Measurements from ENCODE around the gene RGS11.
"Not testable (repeated sequence)": the region's sequence is repeated elsewhere in the genome, so short reads cannot be mapped to it uniquely, and the experiment has no call there.

RGS11 gene

DNA sequence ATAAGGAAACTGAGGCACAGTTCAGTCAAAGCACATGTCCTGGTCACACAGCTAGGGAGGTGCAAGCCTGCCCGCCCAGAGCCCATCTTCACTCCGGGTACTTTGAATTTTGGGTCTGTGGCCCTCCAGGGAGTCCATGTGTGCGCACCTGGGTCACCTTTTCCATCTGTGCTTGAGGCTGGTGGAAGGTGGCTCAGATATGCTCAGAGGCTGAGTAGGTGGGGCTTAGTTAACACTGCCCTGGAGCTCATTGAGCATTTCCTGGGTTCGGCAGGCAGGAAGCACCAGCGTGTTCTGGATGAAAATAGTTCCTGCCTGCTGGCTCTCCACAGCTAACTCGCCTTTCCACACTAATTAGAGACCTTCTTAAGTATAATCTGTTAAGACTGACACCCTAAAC is 21.9 kb downstream of the RGS11 start:
- DNase-seq (ENCODE audit: insufficient read length, low spot score) = no peak
- TF ChIP-seq POLR2A (IDR thresholded peaks at IDR 0.05; ENCODE audit: low read depth, low read length) = no peak
- no peak for FAIRE-seq

DNA sequence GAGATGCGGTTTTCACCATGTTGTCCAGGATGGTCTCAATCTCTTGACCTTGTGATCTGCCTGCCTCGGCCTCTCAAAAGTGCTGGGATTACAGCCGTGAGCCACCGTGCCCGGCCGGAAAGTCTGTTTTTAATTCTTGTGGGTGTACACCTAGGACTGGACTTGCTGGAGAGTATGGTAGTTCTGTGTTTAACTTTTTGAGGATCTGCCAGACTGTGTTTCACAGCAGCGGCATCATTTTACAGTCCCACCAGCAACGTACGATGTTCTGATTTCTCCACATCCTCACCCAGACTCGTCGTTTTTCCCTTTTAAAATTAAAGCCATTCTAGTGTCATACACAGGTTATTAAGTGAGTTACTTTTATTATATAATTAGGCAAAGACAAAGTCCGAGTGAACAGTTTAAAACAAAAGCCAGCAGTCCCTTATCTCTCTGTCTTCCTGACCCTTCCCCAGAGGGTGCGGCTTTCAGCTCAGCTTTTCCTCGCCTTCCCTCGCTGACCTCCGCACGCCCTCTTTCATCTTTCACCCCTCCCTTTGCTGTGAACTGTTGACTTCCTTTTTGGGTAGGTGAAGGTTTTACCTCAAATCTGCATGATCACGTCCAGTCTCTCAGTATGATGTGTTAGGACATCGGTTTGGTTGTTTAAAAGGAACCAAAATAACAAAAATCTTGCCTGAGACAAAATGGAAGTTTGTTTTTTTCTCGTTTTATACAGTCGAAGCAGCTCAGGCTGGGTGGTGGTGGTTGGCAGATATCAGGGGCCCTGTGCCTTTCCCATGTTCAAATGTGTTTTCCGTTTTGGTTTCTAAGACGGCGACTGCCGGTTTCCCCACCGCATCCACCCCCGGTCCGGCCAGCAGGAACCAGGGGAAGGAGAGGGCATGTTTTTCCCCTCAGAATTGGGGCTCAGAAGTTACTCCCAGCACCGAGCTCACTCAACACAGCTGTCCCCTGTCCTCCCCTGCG is 23.1 kb downstream of the RGS11 start:
- DNase-seq (ENCODE audit: insufficient read length, low spot score) = no peak
- no peak for TF ChIP-seq POLR2A (IDR thresholded peaks at IDR 0.05; ENCODE audit: low read depth, low read length)
- no peak for FAIRE-seq

GRCh38 chr16:249431-249830 is 26.3 kb downstream of the RGS11 start:
- DNase-seq (ENCODE audit: insufficient read length, low spot score) (no peak), FAIRE-seq (no peak)
- no peak for TF ChIP-seq POLR2A (IDR thresholded peaks at IDR 0.05; ENCODE audit: low read depth, low read length)

DNA sequence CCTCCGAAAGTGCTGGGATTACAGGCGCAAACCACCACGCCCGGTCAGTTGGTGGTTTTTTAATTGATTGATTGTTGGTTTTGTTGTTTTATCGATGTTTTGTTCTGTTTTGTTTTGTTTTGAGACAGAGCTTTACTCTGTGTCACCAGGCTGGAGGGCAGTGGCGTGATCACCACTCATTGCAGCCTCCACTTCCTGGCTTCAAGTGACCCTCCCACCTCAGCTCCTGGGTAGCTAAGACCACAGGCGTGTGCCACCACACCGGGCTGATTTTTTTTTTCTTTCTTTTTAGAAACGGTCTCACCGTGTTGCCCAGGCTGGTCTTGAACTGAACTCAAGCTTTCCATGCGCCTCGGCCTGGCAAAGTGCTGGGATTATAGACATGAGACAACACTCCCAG is 28.7 kb downstream of the RGS11 start:
- DNase-seq (ENCODE audit: insufficient read length, low spot score) (no peak), FAIRE-seq (no peak)
- TF ChIP-seq POLR2A (IDR thresholded peaks at IDR 0.05; ENCODE audit: low read depth, low read length) = no peak

DNA sequence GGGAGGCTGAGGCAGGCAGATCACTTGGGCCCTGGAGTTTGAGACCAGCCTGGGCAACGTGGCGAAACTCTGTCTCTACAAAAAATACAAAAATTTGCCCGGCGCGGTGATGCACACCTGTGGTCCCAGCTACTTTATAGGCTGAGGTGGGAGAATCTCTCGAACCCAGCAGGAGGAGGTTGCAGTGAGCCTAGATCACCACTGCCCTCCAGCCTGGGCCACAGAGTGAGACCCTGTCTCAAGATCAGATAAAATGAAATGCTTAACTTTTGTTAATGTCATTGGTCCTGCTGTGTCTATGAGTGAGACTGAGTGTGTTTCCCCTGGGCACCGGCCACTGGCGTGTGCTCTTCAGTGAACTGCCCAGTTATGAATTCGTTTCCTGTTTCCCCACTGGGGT is 30.6 kb downstream of the RGS11 start:
- no peak for TF ChIP-seq POLR2A (IDR thresholded peaks at IDR 0.05; ENCODE audit: low read depth, low read length)
- FAIRE-seq (no peak), DNase-seq (ENCODE audit: insufficient read length, low spot score) (no peak)

DNA sequence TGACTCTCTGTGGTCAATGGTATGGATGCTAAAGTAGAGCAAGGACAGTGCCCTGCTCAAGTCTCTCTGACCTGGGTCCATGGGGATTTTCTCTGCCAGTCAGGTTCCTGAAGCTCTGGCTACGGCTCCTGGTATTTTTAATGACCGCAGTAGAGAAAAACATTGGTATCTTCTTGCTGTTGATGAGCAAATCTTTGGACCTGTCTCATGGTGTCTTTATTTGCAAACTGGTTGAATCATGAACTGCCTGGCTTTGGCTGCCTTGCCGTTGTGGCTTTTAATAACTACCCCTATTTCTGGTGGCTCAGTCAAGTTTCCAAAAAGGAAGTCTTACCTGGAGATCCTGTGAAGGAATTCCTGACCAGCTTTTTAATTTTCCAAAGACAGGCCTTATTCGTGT is 32.4 kb downstream of the RGS11 start:
- TF ChIP-seq POLR2A (IDR thresholded peaks at IDR 0.05; ENCODE audit: low read depth, low read length) = no peak
- DNase-seq (ENCODE audit: insufficient read length, low spot score) (no peak), FAIRE-seq (no peak)

GRCh38 chr16:242281-242680 is 33.5 kb downstream of the RGS11 start:
- TF ChIP-seq POLR2A (IDR thresholded peaks at IDR 0.05; ENCODE audit: low read depth, low read length) = no peak
- no peak for FAIRE-seq
- no peak for DNase-seq (ENCODE audit: insufficient read length, low spot score)

DNA sequence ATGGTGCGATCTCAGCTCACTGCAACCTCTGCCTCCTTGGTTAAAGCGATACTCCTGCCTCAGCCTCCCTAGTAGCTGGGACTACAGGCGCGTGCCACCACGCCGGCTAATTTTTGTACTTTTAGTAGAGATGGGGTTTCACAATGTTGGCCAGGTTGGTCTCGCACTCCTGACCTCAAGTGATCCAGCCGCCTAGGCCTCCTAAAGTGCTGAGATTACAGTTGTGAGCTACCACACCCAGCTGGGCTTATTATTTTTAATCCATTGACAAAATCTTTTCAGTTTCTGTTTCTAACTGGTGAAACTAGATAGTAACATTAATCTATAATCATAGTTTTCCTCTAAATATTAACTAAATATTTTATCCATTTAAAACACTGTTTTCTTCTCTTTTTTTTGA is 35.2 kb downstream of the RGS11 start:
- no peak for FAIRE-seq
- no peak for DNase-seq (ENCODE audit: insufficient read length, low spot score)
- no peak for TF ChIP-seq POLR2A (IDR thresholded peaks at IDR 0.05; ENCODE audit: low read depth, low read length)

- FAIRE-seq (no peak), DNase-seq (ENCODE audit: insufficient read length, low spot score) (no peak)
- TF ChIP-seq POLR2A (IDR thresholded peaks at IDR 0.05; ENCODE audit: low read depth, low read length) = no peak
These were observed 35.8 kb downstream of the RGS11 start for GRCh38 chr16:239948-240277.

- FAIRE-seq = no peak
- TF ChIP-seq POLR2A (IDR thresholded peaks at IDR 0.05; ENCODE audit: low read depth, low read length) = peak; percentile 68
- DNase-seq (ENCODE audit: insufficient read length, low spot score) = peak; percentile 85
These were observed 41.1 kb downstream of the RGS11 start, which contains the start of gene FAM234A for GRCh38 chr16:234468-235305. FAM234A (plus strand) TSS chr16:234821; CDS start chr16:254414, 19,593 bp downstream.

- DNase-seq (ENCODE audit: insufficient read length, low spot score) = no peak
- no peak for FAIRE-seq
- TF ChIP-seq POLR2A (IDR thresholded peaks at IDR 0.05; ENCODE audit: low read depth, low read length) = no peak
These were observed 44.8 kb downstream of the RGS11 start for GRCh38 chr16:230949-231348.

DNA sequence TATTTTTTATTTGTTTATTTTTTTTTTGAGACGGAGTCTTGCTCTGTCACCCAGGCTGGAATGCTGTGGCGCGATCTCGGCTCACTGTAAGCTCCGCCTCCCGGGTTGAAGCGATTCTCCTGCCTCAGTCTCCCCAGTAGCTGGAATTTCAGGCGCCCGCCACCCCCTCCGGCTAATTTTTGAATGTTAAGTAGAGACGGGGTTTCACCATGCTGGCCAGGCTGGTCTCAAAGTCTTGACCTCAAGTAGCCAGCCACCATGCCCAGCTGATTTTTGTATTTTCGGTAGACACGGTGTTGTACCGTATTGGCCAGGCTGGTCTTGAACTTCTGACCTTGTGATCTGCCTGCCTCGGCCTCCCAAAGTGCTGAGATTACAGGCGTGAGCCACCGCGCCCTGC is 45.4 kb downstream of the RGS11 start:
- FAIRE-seq; DNase-seq (ENCODE audit: insufficient read length, low spot score): not testable (repeated sequence)

DNA sequence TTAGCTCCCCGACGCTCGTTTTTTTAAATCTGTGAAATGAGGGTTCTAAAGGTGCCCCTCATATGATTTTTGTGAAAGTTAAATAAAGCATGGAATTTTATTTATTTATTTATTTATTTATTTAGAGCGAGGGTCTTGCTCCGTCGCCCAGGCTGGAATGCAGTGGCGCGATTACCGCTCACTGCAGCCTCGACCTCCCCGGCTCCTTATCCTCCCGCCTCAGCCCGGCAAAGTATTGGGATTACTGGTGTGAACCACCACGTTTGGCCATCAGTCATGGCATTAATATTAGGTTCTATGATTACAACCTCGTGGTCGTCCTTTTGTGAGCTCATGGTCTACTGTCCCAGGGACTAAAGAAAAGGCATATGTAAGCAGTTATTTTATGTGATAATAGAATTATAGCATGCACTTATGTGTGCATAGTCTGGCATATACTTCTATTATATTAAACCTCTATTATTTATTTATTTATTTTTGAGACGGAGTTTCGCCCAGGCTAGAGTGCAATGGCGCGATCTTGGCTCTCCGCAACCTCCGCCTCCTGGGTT is 45.9 kb downstream of the RGS11 start:
- FAIRE-seq = no peak
- DNase-seq (ENCODE audit: insufficient read length, low spot score) = no peak
- TF ChIP-seq POLR2A (IDR thresholded peaks at IDR 0.05; ENCODE audit: low read depth, low read length) = no peak
